Lower lobe of right lung (tissue), 2 donors: ENCODE measurements around the gene DDX43. TPM values are rescaled to one million over a fixed set of nuclear protein-coding genes. Genes with fewer than 3 reads are reported as not detected.

Experiments used
- ATAC-seq, 2 donors: fragments of 200-7000 bp; cut with Tn5 transposase; one replicate each; pipeline ENCODE4 v1.9.1; 2020 to 2022; ENCODE audit warnings: mild to moderate bottlenecking in 2 of 2, moderate library complexity in 2 of 2
- DNase-seq: peaks from one replicate; pipeline ENCODE4 v3.0.0-alpha.2; 2020
- H3K27ac ChIP-seq: fragments of 200-600 bp; one replicate; pipeline ENCODE4 v1.8.0; 2022
- H3K27me3 ChIP-seq: fragments of 200-600 bp; one replicate; pipeline ENCODE4 v1.8.0; 2022; ENCODE audit warnings: low read depth
- H3K36me3 ChIP-seq: fragments of 200-600 bp; one replicate; pipeline ENCODE4 v1.8.0; 2022; ENCODE audit warnings: mild to moderate bottlenecking
- H3K4me1 ChIP-seq: fragments of 200-600 bp; one replicate; pipeline ENCODE4 v1.8.0; 2022
- H3K4me3 ChIP-seq: fragments of 200-600 bp; one replicate; pipeline ENCODE4 v1.8.0; 2022; ENCODE audit warnings: mild to moderate bottlenecking
- H3K9me3 ChIP-seq: fragments of 200-600 bp; one replicate; pipeline ENCODE4 v1.8.0; 2022
- intact Hi-C: fragments of 100-400 bp; cut with DNase I; formaldehyde crosslinking; loops from one replicate; pipeline ENCODE4 v1.11.0; 2022
- total RNA-seq: library from RNA; stranded (reverse); fragmentation: NEBNext Ultra II Directional; extraction: Animal tissue kit (Norgen Biotek cat#: 25700); gene quantifications from one replicate; pipeline ENCODE4 v1.2.1, GENCODE V29; 2021
- TF ChIP-seq, protein P1 (sequence below): fragments of 200-600 bp; IDR thresholded peaks from one replicate; pipeline ENCODE4 v1.8.0; 2022; ENCODE audit warnings: antibody characterized with exemption, mild to moderate bottlenecking
- donor health status: DM: no; HTN: yes; CAD: no; lungs with severe emphysema.

DDX43 gene
- total RNA-seq, 1 donor from 2014 or later = 1.9 TPM

DNA sequence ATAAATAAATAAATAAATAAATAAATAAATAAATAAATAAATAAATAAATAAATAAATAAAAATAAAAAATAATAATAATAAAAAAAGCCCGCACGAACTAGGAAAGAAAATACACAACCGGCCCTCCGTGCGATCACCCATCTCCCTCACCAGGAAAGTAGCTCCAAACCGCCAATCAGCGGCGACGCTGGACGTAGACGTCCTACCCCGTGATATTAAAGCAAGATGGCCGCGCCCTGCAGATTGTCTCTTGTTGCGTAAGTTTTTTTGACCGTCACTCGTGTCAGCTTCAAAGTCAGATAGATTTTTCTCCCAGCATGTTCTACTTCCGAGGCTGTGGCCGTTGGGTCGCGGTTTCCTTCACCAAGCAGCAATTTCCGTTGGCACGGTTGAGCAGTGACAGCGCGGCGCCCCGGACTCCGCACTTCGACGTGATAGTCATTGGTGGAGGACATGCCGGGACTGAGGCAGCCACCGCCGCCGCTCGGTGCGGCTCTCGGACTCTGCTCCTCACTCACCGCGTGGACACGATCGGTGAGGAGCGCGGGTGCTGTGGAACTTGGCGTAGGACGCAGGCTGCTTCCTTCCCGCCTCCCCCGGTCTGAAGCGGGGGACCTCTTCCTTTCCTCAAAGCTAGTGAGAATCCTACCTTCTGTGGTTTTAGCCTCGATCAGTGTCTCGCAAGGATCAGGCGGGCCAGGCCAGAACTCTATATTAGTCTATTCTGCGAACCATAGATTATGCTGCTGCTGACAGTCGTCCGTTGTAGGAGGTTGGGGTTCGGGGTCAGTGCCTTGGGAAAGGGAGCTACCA is 67.1 kb downstream of the DDX43 start, which contains the start of gene MTO1:
TSS of gene MTO1 (plus strand) at position 201 of the 814 bp plus-strand sequence. CDS start at position 319, 118 bp downstream.
- Histone ChIP-seq H3K36me3 (peaks cover 23% of the 10 kb centered on the region), H3K27ac (peak within 1 kb of the TSS; percentile 93), H3K27me3 (no peaks in the 10 kb centered on the region), H3K4me1 (peaks cover 26% of the 10 kb centered on the region), H3K9me3 (no peaks in the 10 kb centered on the region), H3K4me3 (peak within 1 kb of the TSS; percentile 89)
- peak; percentile 97 to 99 for ATAC-seq
- intact Hi-C loops = no loop called here
- DNase-seq = peak; percentile 95
- TF ChIP-seq, protein P1, sequence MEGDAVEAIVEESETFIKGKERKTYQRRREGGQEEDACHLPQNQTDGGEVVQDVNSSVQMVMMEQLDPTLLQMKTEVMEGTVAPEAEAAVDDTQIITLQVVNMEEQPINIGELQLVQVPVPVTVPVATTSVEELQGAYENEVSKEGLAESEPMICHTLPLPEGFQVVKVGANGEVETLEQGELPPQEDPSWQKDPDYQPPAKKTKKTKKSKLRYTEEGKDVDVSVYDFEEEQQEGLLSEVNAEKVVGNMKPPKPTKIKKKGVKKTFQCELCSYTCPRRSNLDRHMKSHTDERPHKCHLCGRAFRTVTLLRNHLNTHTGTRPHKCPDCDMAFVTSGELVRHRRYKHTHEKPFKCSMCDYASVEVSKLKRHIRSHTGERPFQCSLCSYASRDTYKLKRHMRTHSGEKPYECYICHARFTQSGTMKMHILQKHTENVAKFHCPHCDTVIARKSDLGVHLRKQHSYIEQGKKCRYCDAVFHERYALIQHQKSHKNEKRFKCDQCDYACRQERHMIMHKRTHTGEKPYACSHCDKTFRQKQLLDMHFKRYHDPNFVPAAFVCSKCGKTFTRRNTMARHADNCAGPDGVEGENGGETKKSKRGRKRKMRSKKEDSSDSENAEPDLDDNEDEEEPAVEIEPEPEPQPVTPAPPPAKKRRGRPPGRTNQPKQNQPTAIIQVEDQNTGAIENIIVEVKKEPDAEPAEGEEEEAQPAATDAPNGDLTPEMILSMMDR = no peak

Other genes starting within 250 kb of the DDX43 start
- not detected for gene KHDC1L, start 169.3 kb upstream of the DDX43 start, total RNA-seq
- 1.7 TPM for gene KHDC1, start 131.6 kb upstream of the DDX43 start, total RNA-seq
- gene DPPA5, start 40.6 kb upstream of the DDX43 start, total RNA-seq = not detected
- gene KHDC3L, start 32.2 kb upstream of the DDX43 start, total RNA-seq = not detected
- gene OOEP, start 24.9 kb upstream of the DDX43 start, total RNA-seq = not detected
- 10.4 TPM for gene CGAS, start 57.5 kb downstream of the DDX43 start, total RNA-seq
- gene MTO1, start 66.9 kb downstream of the DDX43 start, total RNA-seq = 25.7 TPM
- gene EEF1A1, start 126.2 kb downstream of the DDX43 start, total RNA-seq = 9,415 TPM